ENCODE data around the gene LRBA.
A peak's percentile ranks its signal among the peaks of the same experiment; 100 is the strongest.
"Not testable (repeated sequence)": the region's sequence is repeated elsewhere in the genome, so short reads cannot be mapped to it uniquely, and the experiment has no call there.

Gene LRBA

DNA sequence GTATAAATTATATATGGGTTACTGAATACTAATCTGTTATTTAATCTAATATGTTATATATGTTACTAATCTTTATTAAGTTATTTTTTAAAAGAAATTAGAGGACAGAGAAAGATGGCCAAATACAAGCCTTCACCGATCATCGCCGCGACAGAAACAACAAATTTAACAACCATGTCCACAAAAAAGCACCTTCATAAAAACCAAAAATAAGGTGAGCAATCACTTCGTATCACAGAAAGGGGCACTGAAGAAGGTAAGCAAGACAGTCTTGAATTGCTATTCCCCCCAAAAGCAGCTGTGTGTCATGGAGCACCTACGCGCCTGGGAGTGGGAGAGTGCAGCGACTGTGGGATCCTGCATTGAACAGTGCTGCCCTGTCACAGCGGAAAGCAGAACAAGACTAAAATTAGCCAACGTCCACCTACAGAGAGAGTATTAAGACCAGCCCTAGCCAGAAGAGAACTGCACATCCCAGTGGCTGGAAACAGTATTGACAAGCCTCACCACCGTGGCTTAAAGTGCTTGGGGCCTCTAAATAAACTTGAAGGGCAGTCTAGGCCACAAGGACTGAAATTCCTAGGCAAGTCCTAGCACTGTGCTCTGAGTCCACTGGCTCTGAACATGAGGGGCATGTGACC lies 38.5 kb downstream of the LRBA start:
- FAIRE-seq (no peak), DNase-seq (ENCODE audit: insufficient read length, low spot score) (no peak)

DNA sequence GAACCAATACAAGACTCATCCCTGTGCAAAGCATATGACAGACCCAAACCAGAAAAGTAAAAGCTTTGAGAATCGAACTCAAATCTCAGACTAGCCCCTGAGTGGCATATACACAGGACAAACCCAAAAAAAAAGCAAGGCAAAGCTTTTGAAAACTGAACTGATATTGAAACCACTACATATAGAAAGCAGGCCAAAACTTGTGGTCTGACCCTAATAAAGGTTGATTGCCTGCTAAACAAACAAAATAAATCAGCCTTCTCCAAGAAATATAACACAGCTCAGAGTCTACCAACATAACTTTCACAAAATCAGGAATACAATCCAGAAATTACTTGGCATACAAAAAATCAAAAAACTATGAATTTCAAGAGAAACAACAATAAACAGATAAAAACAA lies 40.3 kb downstream of the LRBA start:
- no peak for DNase-seq (ENCODE audit: insufficient read length, low spot score)
- peak; percentile 95 for FAIRE-seq

DNA sequence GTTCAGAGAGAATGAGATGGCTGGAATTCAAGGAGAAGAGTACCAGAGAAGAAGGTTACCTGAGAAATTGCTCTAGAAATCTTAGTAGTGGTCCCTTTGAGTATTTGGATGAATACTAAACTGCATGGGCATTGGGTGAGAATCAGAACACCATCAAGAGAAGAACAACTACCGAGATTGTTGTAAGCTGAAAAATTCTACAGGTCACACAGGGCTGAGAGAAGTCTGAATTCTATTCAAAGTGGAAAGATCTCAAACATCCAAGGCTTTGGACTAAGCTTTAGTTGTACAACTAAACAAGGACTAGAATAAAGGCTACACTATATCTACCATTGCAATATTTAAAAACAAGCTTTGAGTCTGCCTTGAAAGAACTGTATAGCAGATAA lies 40.8 kb downstream of the LRBA start:
- DNase-seq (ENCODE audit: insufficient read length, low spot score) = no peak
- FAIRE-seq = no peak

DNA sequence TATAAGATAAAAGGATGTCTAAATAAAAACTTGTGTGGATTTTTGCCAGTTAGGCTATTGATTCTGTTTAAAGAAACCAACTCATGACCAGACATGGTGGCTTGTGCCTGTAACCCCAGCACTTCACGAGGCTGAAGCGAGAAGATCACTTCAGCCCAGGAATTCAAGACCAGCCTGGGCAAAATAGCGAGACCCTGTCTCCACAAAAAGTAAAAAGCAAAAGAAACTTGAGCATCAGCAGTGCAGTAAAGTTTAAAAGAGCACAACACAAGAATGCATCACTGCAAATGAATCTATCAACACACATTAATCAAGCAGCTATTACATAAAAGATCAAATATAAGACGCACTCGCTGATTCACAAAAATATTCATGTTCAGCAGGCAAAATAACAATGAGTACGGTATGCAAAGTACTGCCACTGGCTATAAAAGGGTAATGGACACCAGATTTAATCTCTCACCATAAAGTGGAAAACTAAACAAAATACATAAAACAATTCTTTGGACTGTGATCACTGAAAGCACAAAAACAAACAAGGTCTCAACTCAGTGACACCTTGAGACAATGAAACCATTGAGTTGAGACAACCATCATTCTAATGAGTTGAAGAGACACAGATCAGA lies 41.3 kb downstream of the LRBA start:
- DNase-seq (ENCODE audit: insufficient read length, low spot score) (no peak), FAIRE-seq (no peak)

DNA sequence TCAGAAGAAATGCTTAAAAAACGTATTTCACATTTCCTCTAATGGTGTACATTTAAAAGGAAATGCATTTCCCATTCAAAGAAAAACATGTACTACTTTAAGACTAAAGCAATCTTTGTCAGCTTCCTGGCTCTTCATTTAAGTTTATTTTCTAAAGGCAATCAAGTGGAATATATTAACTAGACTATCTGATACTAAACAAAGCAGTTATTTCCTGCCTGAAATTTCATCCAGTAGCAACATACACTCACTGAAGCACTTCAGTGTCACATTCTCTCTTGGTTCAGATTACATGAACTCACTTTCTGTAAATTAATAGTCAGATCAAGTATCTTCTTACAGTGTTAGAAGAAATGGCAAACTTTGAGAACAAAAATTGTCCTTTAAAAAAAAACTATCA lies 42.5 kb downstream of the LRBA start:
- FAIRE-seq (peak; percentile 39), DNase-seq (ENCODE audit: insufficient read length, low spot score) (no peak)

DNA sequence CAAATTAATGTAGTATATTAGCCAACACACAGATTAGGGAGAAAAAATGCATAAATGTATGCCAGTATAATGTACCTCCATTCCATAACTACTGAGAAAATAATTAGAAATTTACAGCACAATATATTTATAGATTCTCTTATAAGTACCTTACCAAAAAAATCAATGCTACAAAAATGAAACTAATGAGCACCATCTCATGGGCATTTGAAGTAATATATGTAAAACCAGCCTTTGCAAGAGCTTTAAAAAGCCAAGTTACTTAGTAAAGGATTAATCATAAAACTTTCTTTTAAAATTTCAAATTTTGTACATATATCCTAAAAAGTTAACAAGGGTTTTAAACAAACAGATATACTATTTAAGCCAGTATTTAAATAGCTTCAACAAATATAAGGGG lies 43.2 kb downstream of the LRBA start:
- FAIRE-seq (peak; percentile 52), DNase-seq (ENCODE audit: insufficient read length, low spot score) (no peak)

DNA sequence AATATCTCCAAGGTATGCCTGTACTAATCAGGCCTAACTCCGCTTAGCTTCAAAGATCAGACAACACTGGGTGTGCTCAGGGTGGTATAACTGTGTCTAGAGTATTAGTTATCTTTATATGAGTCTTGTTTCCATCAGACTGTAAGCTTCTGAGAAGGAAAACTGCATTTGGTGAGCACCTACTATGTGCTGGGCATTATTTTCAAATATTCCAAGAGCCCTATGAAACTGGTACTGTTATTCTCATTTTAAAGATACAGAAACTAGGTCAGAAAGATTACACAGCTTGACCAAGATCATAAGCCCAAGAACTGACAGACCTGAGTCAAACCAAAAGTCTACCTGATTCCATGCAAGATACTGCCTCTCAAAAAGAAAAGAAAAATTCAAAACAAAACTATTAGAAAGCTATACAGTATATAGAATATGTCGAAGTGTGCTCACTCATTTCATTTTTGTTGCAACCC lies 44.4 kb downstream of the LRBA start:
- FAIRE-seq (no peak), DNase-seq (ENCODE audit: insufficient read length, low spot score) (no peak)

DNA sequence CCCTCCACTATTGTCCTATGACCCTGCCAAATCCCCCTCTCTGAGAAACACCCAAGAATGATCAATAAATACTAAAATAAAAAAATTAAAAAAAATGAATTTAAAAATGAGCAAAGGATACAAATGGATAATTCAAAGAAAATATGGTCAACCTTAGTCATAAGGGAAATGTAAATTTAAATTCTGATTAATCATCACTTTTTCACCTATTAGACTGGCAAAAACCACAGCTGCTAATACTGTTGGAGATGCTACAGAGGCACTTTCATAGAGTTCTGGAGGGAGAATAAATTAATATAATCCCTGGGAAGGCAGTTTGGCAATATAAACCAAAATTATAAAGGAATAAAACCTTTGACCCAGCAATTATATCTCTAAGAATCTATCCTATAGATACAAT lies 50.3 kb downstream of the LRBA start:
- FAIRE-seq = no peak
- no peak for DNase-seq (ENCODE audit: insufficient read length, low spot score)

DNA sequence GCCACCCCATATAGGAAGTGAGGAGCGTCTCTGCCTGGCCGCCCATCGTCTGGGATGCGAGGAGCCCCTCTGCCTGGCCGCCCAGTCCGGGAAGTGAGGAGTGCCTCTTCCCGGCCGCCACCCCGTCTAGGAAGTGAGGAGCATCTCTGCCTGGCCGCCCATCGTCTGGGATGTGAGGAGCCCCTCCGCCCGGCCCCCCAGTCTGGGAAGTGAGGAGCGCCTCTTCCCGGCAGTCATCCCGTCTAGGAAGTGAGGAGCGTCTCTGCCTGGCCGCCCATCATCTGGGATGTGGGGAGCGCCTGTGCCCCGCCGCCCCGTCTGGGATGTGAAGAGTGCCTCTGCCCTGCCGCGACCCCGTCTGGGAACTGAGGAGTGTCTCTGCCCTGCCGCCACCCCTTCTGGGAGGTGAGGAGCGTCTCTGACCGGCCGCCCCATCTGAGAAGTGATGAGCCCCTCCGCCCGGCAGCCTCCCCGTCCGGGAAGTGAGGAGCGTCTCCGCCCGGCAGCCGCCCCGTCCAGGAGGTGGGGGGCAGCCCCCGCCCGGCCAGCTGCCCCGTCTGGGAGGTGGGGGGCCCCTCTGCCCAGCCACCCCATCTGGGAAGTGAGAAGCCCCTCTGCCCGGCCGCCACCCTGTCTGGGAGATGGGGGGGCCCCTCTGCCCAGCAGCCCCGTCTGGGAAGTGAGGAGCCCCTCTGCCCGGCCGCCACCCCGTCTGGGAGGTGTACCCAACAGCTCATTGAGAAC lies 51.3 kb downstream of the LRBA start:
- not testable (repeated sequence) for FAIRE-seq; DNase-seq (ENCODE audit: insufficient read length, low spot score)

DNA sequence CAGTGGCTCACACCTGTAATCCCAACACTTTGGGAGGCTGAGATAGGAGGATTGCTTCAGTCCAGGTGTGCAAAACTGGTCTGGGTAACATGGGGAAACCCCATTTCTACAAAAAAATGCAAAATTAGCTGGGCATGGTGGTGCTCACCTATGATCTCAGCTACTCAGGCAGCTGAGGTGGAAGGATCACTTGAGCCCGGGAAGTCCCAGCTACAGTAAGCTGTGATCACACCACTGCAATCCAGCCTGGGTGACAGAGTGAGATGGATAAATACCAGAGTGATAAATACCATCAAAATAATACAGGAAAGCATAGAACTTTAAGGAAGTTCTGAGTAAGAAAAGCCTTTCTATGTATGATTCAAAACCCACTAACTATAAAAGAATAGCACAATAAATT lies 52.8 kb downstream of the LRBA start:
- DNase-seq (ENCODE audit: insufficient read length, low spot score) = no peak
- FAIRE-seq = no peak

DNA sequence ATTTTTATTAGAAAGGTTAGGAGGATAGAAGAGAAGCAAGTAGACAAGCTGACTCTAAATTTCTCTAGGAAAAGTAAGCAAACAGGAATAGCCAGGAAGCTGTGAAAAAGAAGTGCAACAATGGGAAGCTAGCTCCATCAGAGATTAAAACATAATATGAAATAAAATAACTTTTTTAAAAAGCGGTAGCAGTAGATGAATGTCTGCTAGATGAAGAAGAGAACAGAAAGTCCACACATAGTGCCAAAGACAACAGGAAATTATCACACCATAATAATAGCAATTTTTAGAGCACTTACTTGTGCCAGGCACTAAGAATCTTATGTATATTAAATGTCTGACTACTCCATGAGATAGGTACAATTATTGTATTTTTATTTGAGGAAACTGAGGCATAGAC lies 53.5 kb downstream of the LRBA start:
- FAIRE-seq = no peak
- no peak for DNase-seq (ENCODE audit: insufficient read length, low spot score)

DNA sequence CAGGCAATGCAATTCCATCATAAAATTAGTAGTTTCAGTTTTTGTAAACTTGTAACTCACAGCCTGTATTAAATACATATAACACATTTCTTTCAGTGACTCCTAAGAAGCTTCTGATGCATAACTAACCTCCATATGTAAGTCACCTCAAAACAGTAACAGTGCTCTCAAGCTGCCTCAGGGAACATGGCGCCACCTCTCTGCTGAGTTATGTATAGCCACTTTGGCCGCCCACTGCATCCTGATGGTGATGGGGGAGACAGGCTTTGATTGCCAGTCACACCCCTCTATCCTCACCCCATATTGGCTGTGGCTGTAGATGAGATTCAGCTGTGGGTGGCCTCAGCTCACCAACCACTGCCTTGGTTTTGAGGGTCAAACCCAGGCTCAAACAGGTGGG lies 54.3 kb downstream of the LRBA start:
- FAIRE-seq = no peak
- no peak for DNase-seq (ENCODE audit: insufficient read length, low spot score)

DNA sequence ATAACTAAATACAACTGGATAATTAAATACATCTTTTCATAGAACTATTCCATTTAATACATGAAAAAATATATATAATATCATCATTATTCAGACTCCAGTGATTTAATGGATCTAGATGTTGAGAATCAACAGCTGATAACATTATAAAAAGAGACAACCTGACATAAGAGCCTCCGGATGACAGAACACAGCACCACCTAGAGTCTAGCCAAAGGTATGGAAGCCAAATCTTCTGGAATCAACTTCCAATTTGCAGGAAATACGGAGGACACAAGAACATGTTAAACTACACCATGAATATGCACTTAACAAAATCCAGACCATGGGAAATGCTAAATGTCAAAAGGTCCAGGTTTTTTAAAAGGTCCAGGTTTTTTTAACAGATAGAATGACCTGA lies 55.0 kb downstream of the LRBA start:
- FAIRE-seq = no peak
- no peak for DNase-seq (ENCODE audit: insufficient read length, low spot score)

DNA sequence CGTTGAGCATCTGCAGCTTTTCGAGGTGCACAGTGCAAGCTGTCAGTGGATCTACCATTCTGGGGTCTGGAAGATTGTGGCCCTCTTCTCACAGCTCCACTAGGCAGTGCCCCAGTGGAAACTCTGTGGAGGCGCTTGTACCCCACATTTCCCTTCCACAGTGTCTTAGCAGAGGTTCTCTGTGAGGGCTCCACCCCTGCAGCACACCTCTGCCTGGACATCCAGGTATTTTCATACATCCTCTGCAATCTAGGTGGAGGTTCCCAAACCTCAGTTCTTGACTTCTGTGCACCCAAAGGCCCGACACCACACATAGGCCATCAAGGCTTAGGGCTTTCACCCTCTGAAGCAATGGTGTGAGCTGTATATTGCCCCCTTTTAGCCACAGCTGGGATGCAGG lies 57.1 kb downstream of the LRBA start:
- not testable (repeated sequence) for FAIRE-seq; DNase-seq (ENCODE audit: insufficient read length, low spot score)

DNA sequence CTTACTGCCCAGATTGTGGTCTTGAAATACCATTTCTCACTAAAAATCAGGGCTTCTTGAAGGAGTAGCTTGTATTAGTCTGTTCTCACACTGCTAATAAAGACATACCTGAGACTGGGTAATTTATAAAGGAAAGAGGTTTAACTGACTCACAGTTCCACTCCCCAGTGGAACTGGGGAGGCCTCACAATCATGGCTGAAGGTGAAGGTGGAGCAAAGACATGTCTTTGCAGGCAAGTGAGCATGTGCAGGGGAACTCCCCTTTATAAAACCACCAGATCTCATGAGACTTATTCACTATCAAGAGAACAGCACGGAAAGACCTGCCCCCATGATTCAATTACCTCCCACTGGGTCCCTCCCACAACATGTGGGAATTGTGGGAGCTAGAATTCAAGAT lies 58.0 kb downstream of the LRBA start:
- FAIRE-seq; DNase-seq (ENCODE audit: insufficient read length, low spot score): not testable (repeated sequence)

DNA sequence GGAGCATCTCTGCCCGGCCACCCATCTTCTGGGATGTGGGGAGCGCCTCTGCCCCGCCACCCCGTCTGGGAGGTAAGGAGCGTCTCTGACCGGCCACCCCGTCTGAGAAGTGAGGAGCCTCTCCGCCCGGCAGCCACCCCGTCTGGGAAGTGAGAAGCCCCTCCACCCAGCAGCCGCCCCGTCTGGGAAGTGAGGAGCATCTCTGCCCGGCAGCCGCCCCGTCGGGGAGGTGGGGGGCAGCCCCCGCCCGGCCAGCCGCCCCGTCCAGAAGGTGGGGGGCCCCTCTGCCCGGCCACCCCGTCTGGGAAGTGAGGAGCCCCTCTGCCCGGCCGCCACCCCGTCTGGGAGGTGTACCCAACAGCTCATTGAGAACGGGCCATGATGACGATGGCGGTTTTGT lies 61.2 kb downstream of the LRBA start:
- not testable (repeated sequence) for FAIRE-seq; DNase-seq (ENCODE audit: insufficient read length, low spot score)

DNA sequence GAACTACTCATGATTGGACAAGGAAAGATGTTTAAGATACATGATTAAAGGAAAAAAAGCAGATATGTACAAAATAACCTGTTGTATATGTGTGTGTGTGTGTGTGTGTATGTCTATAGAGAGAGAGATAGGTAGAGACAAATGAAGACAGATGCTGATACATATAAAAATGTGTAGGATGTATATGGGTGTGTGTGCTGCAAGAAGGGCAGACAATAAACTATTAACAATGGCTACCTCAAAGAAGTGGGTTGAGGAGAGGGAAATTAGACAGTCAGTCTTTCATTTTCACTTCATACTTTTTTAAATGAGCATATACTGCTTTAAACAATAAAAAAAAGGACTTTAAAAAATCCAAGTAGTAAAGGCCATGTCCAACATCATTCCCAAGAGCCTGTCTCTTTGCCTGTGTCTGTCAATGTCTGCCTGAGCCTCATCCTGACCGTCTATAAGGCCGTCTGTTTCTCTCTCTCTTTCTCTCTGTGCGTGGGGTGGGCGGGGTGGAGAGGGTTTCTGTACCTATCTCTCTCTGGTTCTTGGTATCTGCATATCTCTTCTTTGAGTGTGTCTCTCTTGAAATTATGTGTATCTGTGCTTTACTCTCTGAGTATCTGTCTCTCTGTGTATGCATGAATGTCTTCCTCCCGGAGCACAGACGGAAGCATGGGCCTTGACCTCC lies 62.8 kb downstream of the LRBA start:
- DNase-seq (ENCODE audit: insufficient read length, low spot score) (no peak), FAIRE-seq (peak; percentile 83)

DNA sequence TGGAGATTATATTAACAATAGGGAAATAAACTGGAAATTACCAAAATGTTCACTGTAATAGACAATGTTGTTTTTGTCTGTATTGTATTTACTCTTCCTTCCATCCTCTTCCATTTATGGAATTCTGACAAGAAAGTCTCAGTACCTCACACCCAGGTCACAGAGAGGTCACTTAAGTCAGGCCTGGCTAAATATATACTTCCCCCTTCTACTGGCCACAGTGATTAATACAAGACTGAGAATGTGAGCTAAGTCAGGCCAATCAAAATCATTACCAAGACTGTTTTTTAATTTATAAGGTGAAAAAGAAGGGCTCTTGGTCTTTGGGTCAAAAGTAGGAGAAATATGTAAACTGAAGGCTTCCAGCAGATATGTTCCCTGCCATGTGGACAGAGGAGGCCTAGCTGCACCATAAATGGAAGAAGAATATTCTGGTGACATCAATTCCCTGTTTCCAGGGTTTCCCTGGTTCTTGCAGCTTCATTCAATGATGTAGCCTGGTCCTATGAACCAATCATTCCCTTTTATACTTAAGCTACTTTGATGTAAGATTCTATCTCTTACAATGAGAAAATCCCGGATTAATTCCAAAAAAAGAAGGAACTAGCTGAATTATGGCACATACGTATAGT lies 64.3 kb downstream of the LRBA start:
- DNase-seq (ENCODE audit: insufficient read length, low spot score) (no peak), FAIRE-seq (peak; percentile 70)

DNA sequence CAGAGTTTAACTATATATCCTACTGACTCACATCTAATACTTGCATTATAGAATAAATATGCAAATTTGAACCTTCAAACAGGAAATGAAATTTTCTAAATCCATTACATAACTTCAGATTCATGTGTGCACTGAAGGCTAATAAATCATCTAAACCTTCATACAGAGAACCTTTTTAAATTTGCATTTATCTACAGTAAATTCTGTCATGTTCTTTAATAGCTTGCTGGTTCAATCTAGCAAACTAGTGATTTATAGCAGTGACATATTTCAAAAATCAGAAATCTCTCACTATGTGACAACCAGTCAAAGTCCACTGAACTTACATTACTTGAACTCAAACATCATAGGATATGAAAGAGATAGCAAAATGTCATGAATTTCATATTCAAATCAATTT lies 65.1 kb downstream of the LRBA start:
- DNase-seq (ENCODE audit: insufficient read length, low spot score) (no peak), FAIRE-seq (peak; percentile 90)

DNA sequence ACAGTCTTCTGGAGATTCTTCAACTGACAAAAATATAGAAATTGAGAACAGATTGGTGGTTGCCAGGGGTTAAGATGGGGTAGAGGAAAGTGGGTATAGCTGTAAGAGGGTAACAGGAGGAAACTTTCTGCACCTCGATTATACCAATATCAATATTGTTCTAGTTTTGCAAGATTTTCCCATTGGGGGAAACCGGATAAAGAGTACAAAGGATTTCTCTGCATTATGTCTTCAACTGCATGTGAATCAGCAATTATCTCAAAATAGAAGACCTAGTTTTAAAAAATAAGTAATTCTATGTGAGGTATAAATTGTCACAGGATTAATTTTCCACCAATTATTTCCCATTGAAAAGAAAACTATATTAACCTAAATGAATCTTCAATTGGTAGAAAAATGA lies 65.7 kb downstream of the LRBA start:
- FAIRE-seq (no peak), DNase-seq (ENCODE audit: insufficient read length, low spot score) (no peak)

DNA sequence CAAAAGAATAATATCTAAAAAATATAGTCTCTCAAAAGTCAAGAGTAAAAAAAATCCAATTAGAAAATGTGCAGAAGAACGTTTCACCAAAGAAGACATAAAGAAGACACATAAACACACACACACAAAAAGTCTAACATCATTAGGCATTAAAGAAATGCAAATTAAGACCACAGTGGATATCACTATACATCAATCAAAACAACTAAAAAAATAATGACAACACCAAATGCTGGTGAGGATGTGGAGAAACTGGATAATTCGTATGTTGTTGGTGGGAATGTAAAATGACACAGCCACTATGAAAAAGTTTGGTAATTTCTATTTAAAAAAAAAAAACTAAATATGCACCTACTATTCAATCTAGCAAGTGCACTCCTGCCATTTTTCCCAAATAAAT lies 66.4 kb downstream of the LRBA start:
- FAIRE-seq = peak; percentile 44
- DNase-seq (ENCODE audit: insufficient read length, low spot score) = no peak
